Activated naive CD4-positive, alpha-beta T cell treated with Interleukin-2 at 50 U/mL for 16 hours (primary cell): Measurements from ENCODE around the gene MDGA2.

Experiments used
- DNase-seq: peaks from one replicate; pipeline ENCODE4 v3.0.0-alpha.2; 2020

Gene MDGA2

DNA sequence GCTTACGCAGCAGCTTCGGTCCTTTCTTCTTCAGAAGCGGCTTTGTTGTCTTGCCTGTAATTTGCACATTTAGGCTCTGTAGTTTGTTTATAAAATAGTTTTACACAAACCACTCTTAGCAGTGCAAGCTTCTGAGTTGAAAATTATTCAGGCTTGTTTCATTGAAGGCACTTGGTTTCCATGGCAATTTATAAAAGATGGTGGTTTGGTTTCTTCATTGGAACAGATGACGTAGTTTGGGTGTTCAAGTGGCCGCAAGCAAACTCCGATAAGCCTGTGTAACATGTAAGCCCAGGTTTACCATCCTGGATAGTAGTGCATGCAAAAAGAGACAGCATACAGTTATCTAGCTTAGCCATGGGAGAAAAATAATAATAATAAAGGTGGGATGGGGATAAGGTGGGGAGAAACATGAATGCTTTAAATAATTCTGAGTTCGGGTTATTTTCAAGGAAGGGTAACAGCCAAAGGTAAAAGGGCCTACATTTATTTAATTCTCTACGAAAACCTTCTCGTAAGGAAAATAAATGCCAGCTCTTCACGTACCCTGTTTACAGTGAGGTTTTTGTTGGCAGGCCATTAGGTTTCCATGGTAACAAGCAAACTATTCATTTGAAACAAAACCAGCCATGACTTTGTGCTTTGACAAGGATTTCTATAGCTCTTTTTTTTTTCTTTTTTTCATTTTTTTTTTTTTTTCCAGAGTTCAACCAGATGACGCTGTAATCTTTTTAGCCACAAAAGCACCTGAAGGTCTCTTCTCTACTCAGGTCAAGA, 834.3 kb downstream of the MDGA2 start:
- no peak for DNase-seq

DNA sequence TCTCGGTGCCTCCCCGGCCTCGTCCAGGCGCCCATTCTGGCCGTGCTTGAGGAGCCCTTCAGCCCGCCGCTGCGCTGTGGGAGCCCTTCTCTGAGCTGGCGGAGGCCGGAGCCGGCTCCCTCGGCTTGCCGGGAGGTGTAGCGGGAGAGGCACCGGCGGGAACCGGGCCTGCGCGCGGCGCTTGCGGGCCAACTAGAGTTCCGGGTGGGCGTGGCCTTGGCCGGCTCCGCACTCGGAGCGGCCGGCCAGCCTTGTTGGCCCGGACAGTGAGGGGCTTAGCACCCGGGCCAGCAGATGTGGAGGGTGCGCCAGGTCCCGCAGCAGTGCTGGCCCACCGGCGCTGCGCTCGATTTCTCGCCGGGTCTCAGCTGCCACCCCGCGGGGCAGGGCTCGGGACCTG, 855.1 kb downstream of the MDGA2 start:
- no peak for DNase-seq

DNA sequence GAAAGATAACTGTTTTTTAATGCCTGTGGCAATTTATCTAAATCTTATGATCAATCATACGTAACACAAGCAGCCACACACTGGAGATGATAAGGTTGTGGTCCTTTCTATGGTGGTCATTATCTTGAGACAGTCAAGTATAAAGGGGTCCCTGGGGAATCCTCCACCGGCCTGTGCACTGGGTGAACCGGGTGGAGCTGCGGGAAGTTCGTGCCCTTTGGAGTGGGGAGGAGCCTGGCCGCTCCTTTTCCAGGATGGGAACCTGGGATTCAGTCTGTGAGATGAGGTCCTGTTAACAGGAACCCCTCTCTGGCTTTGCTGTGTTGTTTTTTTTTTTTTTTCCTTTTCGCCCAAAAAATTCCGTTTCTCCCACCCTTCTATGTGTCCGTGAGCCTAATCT, 856.3 kb downstream of the MDGA2 start:
- DNase-seq, result no peak

DNA sequence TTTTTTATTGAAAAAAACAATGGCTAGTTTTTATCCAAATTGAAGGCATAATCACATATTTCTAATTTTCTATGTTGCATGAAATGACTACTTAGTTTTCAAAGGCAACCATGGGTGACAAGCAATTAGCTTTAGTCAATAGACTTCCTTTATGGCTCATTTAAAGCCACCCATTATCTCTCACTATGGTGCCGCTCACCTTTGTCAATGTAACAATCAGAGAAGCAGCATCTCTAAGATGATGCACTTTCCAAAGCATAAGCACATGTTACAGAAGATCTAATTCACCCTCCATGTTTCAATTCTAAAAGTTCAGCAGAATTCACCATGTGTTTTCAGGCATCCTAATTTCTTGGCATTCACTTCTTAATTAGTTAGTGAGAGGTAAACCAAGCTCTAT, 857.3 kb downstream of the MDGA2 start:
- DNase-seq, result no peak

DNA sequence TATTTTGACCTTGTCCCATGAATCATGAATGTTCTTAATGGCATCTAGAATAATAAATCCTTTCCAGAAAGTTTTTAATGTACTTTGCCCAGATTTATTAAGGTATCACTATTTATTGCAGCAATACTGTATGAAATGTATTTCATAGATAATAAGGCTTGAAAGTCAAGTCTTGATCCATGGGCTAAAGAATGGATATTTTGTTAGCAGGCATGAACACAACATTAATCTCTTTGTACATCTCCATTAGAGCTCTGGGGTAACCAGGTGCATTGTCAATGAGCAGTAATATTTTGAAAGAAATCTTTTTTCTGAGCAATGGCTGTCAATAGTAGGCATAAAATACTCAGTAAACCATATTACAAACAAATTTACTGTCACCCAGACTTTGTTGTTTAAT, 882.3 kb downstream of the MDGA2 start:
- no peak for DNase-seq
